Stomach smooth muscle (tissue), 2 donors: ENCODE data around the gene FCER2.

Experiments
- H3K27ac ChIP-seq: one replicate; pipeline ENCODE4 v1.7.0; 2013; ENCODE audit warnings: mild to moderate bottlenecking, low read length, inconsistent platforms
- H3K27me3 ChIP-seq, 2 donors: one replicate each; pipeline ENCODE4 v1.7.0; 2013; ENCODE audit warnings: low read length in 2 of 2; ENCODE audit not compliant: insufficient read depth in 2 of 2, control insufficient read depth in 1 of 2
- H3K36me3 ChIP-seq, 2 donors: one replicate each; pipeline ENCODE4 v1.7.0; 2013; ENCODE audit warnings: low read length in 2 of 2; ENCODE audit not compliant: control insufficient read depth in 2 of 2, insufficient read depth in 2 of 2
- H3K4me1 ChIP-seq: one replicate; pipeline ENCODE4 v1.7.0; 2013; ENCODE audit warnings: low read length; ENCODE audit not compliant: control insufficient read depth, insufficient read depth
- H3K4me3 ChIP-seq, 2 donors: one replicate each; pipeline ENCODE4 v1.7.0; 2013; ENCODE audit warnings: low read length in 2 of 2
- H3K9ac ChIP-seq, 2 donors: one replicate each; pipeline ENCODE4 v1.7.0; 2013; ENCODE audit warnings: low read length in 2 of 2, mild to moderate bottlenecking in 1 of 2
- H3K9me3 ChIP-seq, 2 donors: one replicate each; pipeline ENCODE4 v1.7.0; 2013; ENCODE audit warnings: low read length in 2 of 2; ENCODE audit not compliant: control insufficient read depth in 2 of 2
- donor health status: healthy.
- donor health status: Pancreatic carcinoma.

The FCER2 gene

DNA sequence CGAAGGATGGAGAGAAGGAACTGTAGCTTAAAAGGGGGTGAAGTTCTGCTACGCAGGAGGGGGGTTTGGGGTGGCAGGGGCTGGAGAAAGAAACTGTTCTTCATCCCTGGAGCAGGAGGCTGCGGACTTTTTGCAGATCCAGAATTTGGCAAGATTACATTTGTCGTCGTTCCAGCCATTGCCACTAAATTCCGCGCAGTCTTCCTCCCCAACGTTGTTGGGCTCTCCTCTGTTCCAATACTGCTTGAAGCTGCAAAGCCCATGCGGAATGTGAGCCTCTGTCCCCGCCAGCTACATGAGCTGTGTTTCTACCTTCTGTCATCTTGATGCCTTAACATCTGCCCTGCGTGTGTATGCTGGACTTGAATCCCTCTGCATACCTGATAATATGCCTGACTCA is 41.1 kb upstream of the FCER2 start:
- Histone ChIP-seq H3K9ac (no peak overlapping the region), H3K9me3 (no peaks in the 10 kb centered on the region), H3K36me3 (no peaks in the 10 kb centered on the region), H3K27me3 (peaks cover 5 to 6% of the 10 kb centered on the region in 2 donors), H3K4me1 (no peaks in the 10 kb centered on the region), H3K4me3 (no peak overlapping the region), H3K27ac (no peak overlapping the region)

DNA sequence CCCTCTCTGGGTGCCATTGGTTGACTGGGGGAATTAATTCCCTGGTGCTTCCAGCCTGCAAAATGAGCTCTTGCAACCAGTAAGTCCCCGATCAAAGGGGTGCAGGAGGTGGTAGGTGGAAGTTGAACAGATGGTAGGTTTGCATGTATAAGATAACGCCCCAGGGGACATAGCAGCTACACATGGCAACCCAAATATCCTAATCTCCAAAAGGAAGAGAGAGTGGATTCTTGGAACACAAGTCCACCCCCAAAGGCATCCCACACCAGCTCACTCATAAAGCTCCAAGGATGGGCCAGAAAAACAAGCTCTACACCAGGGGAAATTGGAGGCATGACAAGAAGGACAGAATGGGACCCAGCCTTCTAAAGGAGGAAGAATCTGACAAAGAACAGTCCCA is 40.6 kb upstream of the FCER2 start:
- no peak overlapping the region for H3K9ac ChIP-seq
- peaks cover 1 to 2% of the 10 kb centered on the region in 2 donors for H3K27me3 ChIP-seq
- no peaks in the 10 kb centered on the region for H3K9me3 ChIP-seq
- no peaks in the 10 kb centered on the region for H3K36me3 ChIP-seq
- H3K4me1 ChIP-seq = no peaks in the 10 kb centered on the region
- H3K27ac ChIP-seq = no peak overlapping the region
- H3K4me3 ChIP-seq = no peak overlapping the region

DNA sequence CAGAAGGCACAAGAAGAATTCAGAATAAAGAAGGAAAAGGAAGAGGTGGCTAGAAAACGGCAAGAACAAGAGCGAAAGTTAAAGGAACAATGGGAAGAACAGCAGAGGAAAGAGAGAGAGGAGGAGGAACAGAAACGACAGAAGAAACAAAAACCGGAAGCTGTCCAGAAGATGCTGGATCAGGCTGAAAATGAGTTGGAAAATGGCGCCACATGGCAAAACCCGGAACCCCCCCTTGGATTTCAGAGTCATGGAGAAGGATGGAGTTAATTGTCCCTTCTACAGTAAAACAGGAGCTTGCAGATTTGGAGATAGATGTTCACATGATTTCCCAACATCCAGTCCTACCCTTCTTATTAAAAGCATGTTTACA is 38.7 kb upstream of the FCER2 start:
- Histone ChIP-seq H3K27me3 (peaks cover 2 to 3% of the 10 kb centered on the region in 2 donors), H3K27ac (no peak overlapping the region), H3K4me1 (no peaks in the 10 kb centered on the region), H3K4me3 (no peak overlapping the region), H3K36me3 (no peaks in the 10 kb centered on the region), H3K9me3 (no peaks in the 10 kb centered on the region), H3K9ac (no peak overlapping the region)

DNA sequence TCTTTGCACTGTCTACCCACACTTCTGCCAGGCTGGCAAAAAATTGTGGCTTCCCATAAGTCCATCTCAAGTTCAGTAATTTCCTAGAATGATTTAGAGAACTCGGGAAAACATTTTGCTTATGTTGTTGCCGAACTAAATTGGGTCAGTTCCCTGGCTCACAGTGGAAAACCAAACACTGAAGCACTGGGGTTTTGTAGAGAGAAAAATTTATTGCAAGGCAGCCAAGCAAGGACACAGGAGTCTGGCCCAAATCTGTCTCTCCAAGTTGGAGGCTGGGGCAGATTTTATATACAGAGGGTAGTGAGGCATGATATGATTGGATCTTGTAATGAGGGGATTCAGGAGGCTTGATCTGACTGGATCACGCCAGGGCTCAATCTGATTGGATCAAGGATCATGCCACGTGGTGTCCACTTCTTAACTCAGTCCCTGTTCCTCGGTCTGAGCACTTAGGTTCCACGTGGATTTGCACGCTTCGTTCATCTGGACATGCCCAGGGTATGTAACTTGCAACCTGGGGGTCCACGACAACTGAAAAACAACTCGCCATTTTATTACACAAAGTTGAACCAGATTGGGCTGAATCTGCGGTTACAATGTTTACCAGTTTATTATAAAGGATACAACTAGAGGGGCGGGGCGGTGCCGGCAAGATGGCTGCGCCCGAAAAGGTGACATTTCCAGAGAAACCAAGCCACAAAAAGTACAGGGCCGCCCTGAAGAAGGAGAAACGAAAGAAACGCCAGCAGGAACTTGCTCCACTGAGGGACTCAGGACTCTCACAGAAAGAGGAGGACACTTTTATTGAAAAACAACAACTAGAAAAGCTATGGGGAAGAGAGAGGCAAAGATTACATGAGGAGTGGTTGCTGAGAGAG is 38.1 kb upstream of the FCER2 start:
- Histone ChIP-seq H3K9ac (no peak overlapping the region), H3K9me3 (no peaks in the 10 kb centered on the region), H3K4me3 (no peak overlapping the region), H3K36me3 (no peaks in the 10 kb centered on the region), H3K27me3 (peaks cover 2 to 3% of the 10 kb centered on the region in 2 donors), H3K4me1 (no peaks in the 10 kb centered on the region), H3K27ac (no peak overlapping the region)

GRCh38 chr19:7739211-7739755 is 37.4 kb upstream of the FCER2 start:
- Histone ChIP-seq H3K36me3 (no peaks in the 10 kb centered on the region), H3K9me3 (no peaks in the 10 kb centered on the region), H3K4me1 (no peaks in the 10 kb centered on the region), H3K9ac (no peak overlapping the region), H3K4me3 (no peak overlapping the region), H3K27ac (no peak overlapping the region), H3K27me3 (peaks cover 6 to 7% of the 10 kb centered on the region in 2 donors)

DNA sequence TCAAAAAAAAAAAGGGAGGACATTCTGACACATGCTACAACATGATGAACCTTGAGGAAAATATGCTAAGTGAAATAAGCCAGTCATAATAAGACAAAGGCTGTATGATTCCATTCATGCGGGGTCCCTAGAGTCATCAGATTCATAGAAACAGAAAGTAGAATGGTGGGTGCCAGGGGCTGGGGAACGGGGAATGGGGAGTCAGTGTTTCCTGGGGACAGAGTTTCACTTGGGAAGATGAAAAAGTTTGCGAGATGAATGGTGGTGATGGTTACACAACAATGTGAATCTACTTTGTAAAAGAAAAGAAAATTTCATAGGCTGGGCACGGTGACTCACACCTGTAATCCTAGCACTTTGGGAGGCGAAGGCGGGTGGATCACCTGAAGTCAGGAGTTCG is 36.1 kb upstream of the FCER2 start:
- Histone ChIP-seq H3K36me3 (no peaks in the 10 kb centered on the region), H3K4me3 (no peak overlapping the region), H3K9me3 (no peaks in the 10 kb centered on the region), H3K27me3 (peaks cover 6 to 9% of the 10 kb centered on the region in 2 donors), H3K27ac (no peak overlapping the region), H3K9ac (no peak overlapping the region), H3K4me1 (no peaks in the 10 kb centered on the region)

DNA sequence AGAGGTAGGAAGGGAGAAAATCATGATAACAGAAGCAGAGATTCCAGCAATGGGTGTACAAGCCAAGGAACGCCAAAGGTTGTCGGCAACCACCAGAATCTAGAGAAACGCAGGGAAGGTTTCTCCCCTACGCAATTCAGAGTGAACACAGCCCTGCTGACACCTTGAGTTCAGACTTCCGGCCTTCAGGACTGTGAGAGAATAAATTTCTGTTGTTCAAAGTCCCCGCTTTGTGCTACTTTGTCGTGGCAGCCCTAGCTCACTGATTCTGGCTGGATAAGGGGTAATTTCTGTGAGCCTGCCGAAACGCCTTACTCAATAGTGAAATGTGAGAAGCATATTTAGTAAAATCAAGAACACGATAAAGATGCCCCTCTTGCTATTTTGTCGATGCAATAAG is 35.3 kb upstream of the FCER2 start:
- no peaks in the 10 kb centered on the region for H3K4me1 ChIP-seq
- H3K27ac ChIP-seq = no peak overlapping the region
- H3K4me3 ChIP-seq = no peak overlapping the region
- no peaks in the 10 kb centered on the region for H3K36me3 ChIP-seq
- H3K9me3 ChIP-seq = no peaks in the 10 kb centered on the region
- peaks cover 8 to 10% of the 10 kb centered on the region in 2 donors for H3K27me3 ChIP-seq
- no peak overlapping the region for H3K9ac ChIP-seq

GRCh38 chr19:7736148-7736547 is 34.2 kb upstream of the FCER2 start:
- Histone ChIP-seq H3K4me1 (no peaks in the 10 kb centered on the region), H3K36me3 (no peaks in the 10 kb centered on the region), H3K9ac (no peak overlapping the region), H3K9me3 (no peaks in the 10 kb centered on the region), H3K27me3 (peaks cover 17 to 19% of the 10 kb centered on the region in 2 donors), H3K27ac (no peak overlapping the region), H3K4me3 (no peak overlapping the region)

- Histone ChIP-seq H3K9ac (no peak overlapping the region), H3K4me1 (peaks cover 3% of the 10 kb centered on the region), H3K36me3 (no peaks in the 10 kb centered on the region), H3K4me3 (no peak overlapping the region), H3K27ac (no peak overlapping the region), H3K27me3 (peaks cover 22 to 29% of the 10 kb centered on the region in 2 donors), H3K9me3 (no peaks in the 10 kb centered on the region)
Observed at GRCh38 chr19:7734220-7735203, 32.6 kb upstream of the FCER2 start.

DNA sequence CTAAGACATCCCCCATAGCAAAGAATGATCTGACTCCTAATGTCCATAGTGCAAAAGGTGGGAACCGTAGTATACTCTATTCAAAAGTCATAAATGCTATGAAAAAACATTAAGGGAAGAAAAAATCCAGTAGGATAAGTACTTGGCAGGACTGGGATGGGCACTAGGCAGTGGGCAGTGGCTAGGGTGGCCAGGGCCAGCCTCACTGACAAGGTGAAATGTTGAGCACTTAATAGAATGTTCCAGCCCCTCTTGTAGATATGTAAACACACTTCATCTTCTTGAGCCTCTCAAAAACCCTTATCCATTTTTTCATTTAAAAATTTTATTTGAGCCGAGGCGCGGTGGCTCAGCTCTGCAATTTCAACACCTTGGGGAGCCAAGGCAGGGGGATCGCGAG is 31.4 kb upstream of the FCER2 start:
- Histone ChIP-seq H3K27me3 (peaks cover 30 to 37% of the 10 kb centered on the region in 2 donors), H3K4me3 (no peak overlapping the region), H3K27ac (no peak overlapping the region)

More for the DNA sequence above, 31.4 kb upstream of the FCER2 start:
- Histone ChIP-seq H3K9ac (no peak overlapping the region), H3K4me1 (peaks cover 3% of the 10 kb centered on the region), H3K36me3 (no peaks in the 10 kb centered on the region), H3K9me3 (no peaks in the 10 kb centered on the region)
